Naive thymus-derived CD8-positive, alpha-beta T cell (primary cell): Measurements from ENCODE around the gene NELFCD. TPM values are rescaled to one million over a fixed set of nuclear protein-coding genes. Genes with fewer than 3 reads are reported as not detected.
"Not testable (repeated sequence)": the region's sequence is repeated elsewhere in the genome, so short reads cannot be mapped to it uniquely, and the experiment has no call there.

Experiments used
- ATAC-seq, 2 donors: fragments of 150-1000 bp; cut with Tn5 transposase in 1 of 2; sonication (Bioruptor Pico), chemical (Tn5 transposase) in 1 of 2; 1 replicate in 1 of 2; 2 replicates in 1 of 2; pipeline ENCODE4 v1.10.0; 2021; ENCODE audit warnings: mild to moderate bottlenecking in 2 of 2, moderate library complexity in 2 of 2
- POLR2A ChIA-PET: fragments of 350-600 bp; sonication (Branson Sonifier 250); formaldehyde crosslinking; loops from one replicate; lab custom pipeline; 2021; ENCODE audit warnings: antibody characterized with exemption; lab: Charles Lee
- DNase-seq, 10 donors: peaks; one replicate each; pipeline versions ENCODE4 v3.0.0 to v3.0.0-alpha.2; 2020 to 2022
- H3K27ac Mint-ChIP-seq, 10 donors: one replicate each; pipeline ENCODE4 v1.8.0; 2020 to 2022; ENCODE audit warnings: mild to moderate bottlenecking in 10 of 10, mixed read lengths in 10 of 10, moderate library complexity in 4 of 10, inconsistent platforms in 1 of 10
- H3K27me3 Mint-ChIP-seq, 5 donors: one replicate each; pipeline ENCODE4 v1.8.0; 2021 to 2022; ENCODE audit warnings: mixed read lengths in 5 of 5
- H3K36me3 Mint-ChIP-seq, 3 donors: one replicate each; pipeline ENCODE4 v1.8.0; 2020 to 2022; ENCODE audit warnings: mixed read lengths in 3 of 3, mild to moderate bottlenecking in 2 of 3, inconsistent platforms in 1 of 3
- H3K4me1 Mint-ChIP-seq, 4 donors: one replicate each; pipeline ENCODE4 v1.8.0; 2021 to 2022; ENCODE audit warnings: mixed read lengths in 4 of 4
- H3K4me3 Mint-ChIP-seq, 10 donors: one replicate each; pipeline ENCODE4 v1.8.0; 2020 to 2022; ENCODE audit warnings: mild to moderate bottlenecking in 10 of 10, mixed read lengths in 10 of 10, moderate library complexity in 6 of 10, inconsistent platforms in 1 of 10
- H3K9me3 Mint-ChIP-seq, 9 donors: one replicate each; pipeline ENCODE4 v1.8.0; 2020 to 2022; ENCODE audit warnings: mixed read lengths in 9 of 9, mild to moderate bottlenecking in 3 of 9, inconsistent platforms in 1 of 9, moderate library complexity in 1 of 9
- polyA plus RNA-seq, 3 donors: library from polyadenylated mRNA; unstranded; fragments of 300-500 nt; fragmentation: Illumina TruSeq; gene quantifications; one replicate each; pipeline ENCODE4 v1.2.3, GENCODE V29; 2021
- total RNA-seq, 8 experiments: library from RNA in 2 of 8; stranded (reverse) in 2 of 8; gene quantifications; one replicate each; pipeline ENCODE4 v1.2.3 and lab custom pipeline; 2021 to 2026

NELFCD gene
- total and polyA plus RNA-seq, 5 experiments from 2014 or later, result 63.6 to 101 (median 76.5) TPM

GRCh38 chr20:59033616-59034165, 52.6 kb downstream of the NELFCD start:
- Mint-ChIP-seq H3K9me3 (no peaks in the 10 kb centered on the region), H3K4me1 (peaks cover 24 to 47% (median 38%) of the 10 kb centered on the region in 4 donors), H3K27ac (peak overlapping the region in 5 of 10 donors; percentile 4 to 80 (median 10)), H3K4me3 (peak overlapping the region in 5 of 10 donors; percentile 26 to 88 (median 48)), H3K27me3 (no peaks in the 10 kb centered on the region), H3K36me3 (peaks cover 8 to 70% (median 26%) of the 10 kb centered on the region in 3 donors)
- DNase-seq (no peak), ATAC-seq (no peak)
- POLR2A ChIA-PET, result interaction anchor here (1.5 to 4.1 kb wide), 5 partner anchors 8 to 1406 kb away, joined by 3 to 72 read pairs (median 12); partner anchors contain the start of gene PRELID3B

GRCh38 chr20:59035381-59035780, 54.3 kb downstream of the NELFCD start:
- DNase-seq (no peak), ATAC-seq (no peak)
- Mint-ChIP-seq H3K27ac (peak overlapping the region in 4 of 10 donors; percentile 9 to 74 (median 37)), H3K27me3 (no peaks in the 10 kb centered on the region), H3K4me3 (no peak overlapping the region), H3K4me1 (peaks cover 24 to 47% (median 38%) of the 10 kb centered on the region in 4 donors), H3K36me3 (peaks cover 8 to 64% (median 20%) of the 10 kb centered on the region in 3 donors), H3K9me3 (no peaks in the 10 kb centered on the region)
- POLR2A ChIA-PET, result no interaction called here

DNA sequence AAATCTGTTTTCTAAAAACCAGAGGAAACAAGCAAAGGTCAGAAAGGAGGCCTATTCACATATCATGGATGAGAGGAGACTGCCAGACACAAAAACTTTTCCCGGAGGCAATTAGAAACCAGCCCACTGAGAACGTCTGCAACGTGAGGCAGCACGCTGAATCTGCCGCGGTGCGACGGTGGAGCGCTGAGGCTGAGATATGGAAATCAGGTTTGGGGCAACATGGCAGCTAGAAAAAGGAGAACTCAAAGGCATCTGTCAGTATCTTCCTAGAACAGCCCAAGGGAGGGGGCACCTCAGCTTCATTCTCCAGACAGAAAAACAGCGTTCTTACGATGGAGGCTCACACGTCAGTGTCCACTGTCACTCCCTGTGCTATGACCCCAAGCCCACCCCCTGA, 56.3 kb downstream of the NELFCD start:
- H3K4me3 Mint-ChIP-seq, result no peak overlapping the region
- peaks cover 26 to 52% (median 42%) of the 10 kb centered on the region in 4 donors for H3K4me1 Mint-ChIP-seq
- peak overlapping the region in 2 of 10 donors; percentile 28 to 42 for H3K27ac Mint-ChIP-seq
- no peak for ATAC-seq
- no peaks in the 10 kb centered on the region for H3K9me3 Mint-ChIP-seq
- DNase-seq, result no peak
- H3K36me3 Mint-ChIP-seq, result peaks cover 8 to 65% (median 20%) of the 10 kb centered on the region in 3 donors
- H3K27me3 Mint-ChIP-seq, result no peaks in the 10 kb centered on the region
- POLR2A ChIA-PET, result no interaction called here

- Mint-ChIP-seq H3K4me3 (peak overlapping the region in 3 of 10 donors; percentile 5 to 39 (median 10)), H3K27ac (peak overlapping the region in 4 of 10 donors; percentile 24 to 66 (median 42)), H3K4me1 (peaks cover 26 to 60% (median 50%) of the 10 kb centered on the region in 4 donors), H3K9me3 (no peaks in the 10 kb centered on the region), H3K27me3 (no peaks in the 10 kb centered on the region), H3K36me3 (peaks cover 8 to 57% (median 20%) of the 10 kb centered on the region in 3 donors)
- POLR2A ChIA-PET, result no interaction called here
- ATAC-seq, result no peak
- no peak for DNase-seq
These were observed 58.2 kb downstream of the NELFCD start for GRCh38 chr20:59039233-59039632.

DNA sequence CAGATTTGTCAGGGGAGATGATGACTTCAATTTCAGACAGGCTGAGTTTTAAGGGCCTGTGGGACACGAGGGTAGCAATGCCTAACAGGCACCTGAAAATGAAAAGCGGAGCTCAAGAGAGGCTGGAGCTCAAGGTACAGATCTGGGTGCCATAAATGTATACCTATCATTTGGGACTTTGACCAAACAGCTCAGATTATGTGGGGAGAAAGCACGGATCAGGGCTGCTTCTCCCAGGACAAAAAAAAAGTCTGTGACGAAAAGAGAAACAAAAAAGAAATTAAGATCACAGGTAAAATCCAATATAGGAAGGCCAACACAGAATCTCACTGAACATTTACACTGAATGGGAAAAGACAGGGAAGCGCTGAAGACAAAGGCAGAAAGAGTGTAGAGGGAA, 59.6 kb downstream of the NELFCD start:
- Mint-ChIP-seq H3K9me3 (no peaks in the 10 kb centered on the region), H3K36me3 (peaks cover 4 to 45% (median 12%) of the 10 kb centered on the region in 3 donors), H3K4me3 (peak overlapping the region; percentile 63 to 94 (median 86)), H3K27ac (peak overlapping the region in 9 of 10 donors; percentile 29 to 90 (median 40)), H3K4me1 (peaks cover 23 to 62% (median 54%) of the 10 kb centered on the region in 4 donors), H3K27me3 (no peaks in the 10 kb centered on the region)
- POLR2A ChIA-PET, result interaction anchor here (3.9 kb wide), 1 partner anchor 8 kb away, joined by 68 read pairs; the partner anchor contains the start of gene ATP5F1E
- no peak for DNase-seq
- ATAC-seq, result no peak

GRCh38 chr20:59041487-59041886, 60.4 kb downstream of the NELFCD start:
- ATAC-seq, H3K27me3 Mint-ChIP-seq, H3K9me3 Mint-ChIP-seq, DNase-seq: not testable (repeated sequence)
- POLR2A ChIA-PET, result interaction anchor here (1.0 to 3.9 kb wide), 4 partner anchors 9 to 152 kb away, joined by 3 to 68 read pairs (median 6); partner anchors contain the start of genes ATP5F1E and NELFCD
- peak overlapping the region; percentile 63 to 94 (median 86) for H3K4me3 Mint-ChIP-seq
- peaks cover 0 to 37% (median 8%) of the 10 kb centered on the region in 3 donors for H3K36me3 Mint-ChIP-seq
- H3K4me1 Mint-ChIP-seq, result peaks cover 23 to 62% (median 54%) of the 10 kb centered on the region in 4 donors
- peak overlapping the region in 7 of 10 donors; percentile 21 to 91 (median 60) for H3K27ac Mint-ChIP-seq

DNA sequence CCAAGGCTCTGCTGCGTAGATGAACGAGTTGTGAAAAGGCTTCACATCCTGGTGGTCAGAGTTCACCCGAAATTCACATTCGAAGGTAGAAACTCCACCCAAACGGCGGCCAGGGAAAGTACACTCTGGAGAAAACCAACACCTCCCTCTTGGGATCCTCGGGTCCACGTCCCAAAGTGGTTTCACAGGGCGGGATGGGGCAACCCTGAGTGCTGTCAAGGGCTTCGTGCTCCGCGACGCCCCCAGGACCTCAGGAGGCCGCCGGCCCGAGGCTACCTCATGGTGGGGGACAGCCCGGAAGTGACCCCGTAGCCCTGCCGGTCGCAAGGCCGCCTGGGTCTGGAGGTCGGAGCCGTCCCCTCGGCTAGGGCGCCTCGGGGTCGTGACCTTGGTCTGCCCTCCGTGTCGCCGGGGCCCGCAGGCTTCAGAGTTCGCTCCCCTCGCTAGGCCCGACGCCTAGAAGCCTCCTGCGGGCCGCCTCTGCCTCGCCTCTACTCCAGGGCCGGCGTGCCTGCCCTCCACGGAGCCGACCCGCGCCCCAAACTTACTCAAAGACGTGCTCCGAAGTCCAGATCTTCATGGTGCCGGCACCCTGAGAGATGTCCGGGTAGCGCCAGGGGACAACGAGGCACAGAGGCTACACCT, 61.2 kb downstream of the NELFCD start, which contains the start of gene PRELID3B:
TSS of gene PRELID3B (minus strand) at position 636 of the 645 bp plus-strand sequence. CDS start at position 580, 56 bp downstream.
- peaks cover 0 to 29% (median 8%) of the 10 kb centered on the region in 3 donors for H3K36me3 Mint-ChIP-seq
- POLR2A ChIA-PET, result interaction anchor here (1.0 to 3.9 kb wide), 9 partner anchors 8 to 153 kb away, joined by 3 to 68 read pairs (median 5); partner anchors contain the start of genes ATP5F1E and NELFCD
- H3K27me3 Mint-ChIP-seq, result no peaks in the 10 kb centered on the region
- peak in 5 of 10 donors; percentile 21 to 65 (median 26) for DNase-seq
- H3K27ac Mint-ChIP-seq, result peak within 1 kb of the TSS; percentile 81 to 98 (median 94)
- H3K4me1 Mint-ChIP-seq, result peaks cover 20 to 56% (median 51%) of the 10 kb centered on the region in 4 donors
- H3K4me3 Mint-ChIP-seq, result peak within 1 kb of the TSS; percentile 63 to 94 (median 90)
- H3K9me3 Mint-ChIP-seq, result no peaks in the 10 kb centered on the region
- peak; percentile 33 to 42 for ATAC-seq

GRCh38 chr20:59042796-59043631, 62.0 kb downstream of the NELFCD start:
- peaks cover 0 to 21% (median under 1%) of the 10 kb centered on the region in 3 donors for H3K36me3 Mint-ChIP-seq
- ATAC-seq (peak; percentile 96), DNase-seq (peak; percentile 88 to 96 (median 94))
- H3K27me3 Mint-ChIP-seq, result peaks cover 0 to 3% (median 0%) of the 10 kb centered on the region in 5 donors
- peak overlapping the region; percentile 81 to 98 (median 94) for H3K27ac Mint-ChIP-seq
- POLR2A ChIA-PET, result interaction anchor here (0.9 to 3.9 kb wide), 12 partner anchors 8 to 1424 kb away, joined by 3 to 68 read pairs (median 4); partner anchors contain the start of genes ATP5F1E and NELFCD
- peak overlapping the region; percentile 63 to 94 (median 90) for H3K4me3 Mint-ChIP-seq
- H3K4me1 Mint-ChIP-seq, result peaks cover 22 to 55% (median 49%) of the 10 kb centered on the region in 4 donors
- no peaks in the 10 kb centered on the region for H3K9me3 Mint-ChIP-seq

DNA sequence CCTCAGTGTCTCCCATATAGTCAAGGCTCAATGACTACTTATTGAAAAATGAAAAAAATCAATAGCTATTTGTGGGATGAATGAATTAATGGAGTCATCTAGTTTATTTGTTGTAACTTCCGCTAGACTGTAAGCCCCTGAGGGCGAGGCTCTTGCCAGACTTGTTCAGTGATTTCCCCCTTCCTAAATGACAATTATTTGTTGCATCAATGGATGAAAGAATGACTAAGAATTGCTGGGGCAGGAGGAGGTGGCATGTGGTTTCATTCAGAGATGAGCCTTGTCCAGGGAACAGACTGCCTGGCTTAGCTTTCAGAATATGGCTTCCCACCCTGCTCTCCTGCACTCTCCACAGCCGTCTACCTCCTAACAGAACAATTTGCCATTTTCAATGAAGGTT, 62.6 kb downstream of the NELFCD start:
- Mint-ChIP-seq H3K4me3 (peak overlapping the region; percentile 63 to 92 (median 85)), H3K9me3 (no peaks in the 10 kb centered on the region), H3K27me3 (peaks cover 0 to 4% (median 0%) of the 10 kb centered on the region in 5 donors), H3K36me3 (peaks cover 0 to 16% (median 0%) of the 10 kb centered on the region in 3 donors), H3K4me1 (peaks cover 23 to 54% (median 47%) of the 10 kb centered on the region in 4 donors), H3K27ac (peak overlapping the region; percentile 70 to 98 (median 89))
- POLR2A ChIA-PET, result interaction anchor here (0.9 to 3.9 kb wide), 10 partner anchors 11 to 1425 kb away, joined by 3 to 68 read pairs (median 4); partner anchors contain the start of genes ATP5F1E and NELFCD
- no peak for DNase-seq
- no peak for ATAC-seq

GRCh38 chr20:59044295-59044694, 63.2 kb downstream of the NELFCD start:
- no peak for DNase-seq
- POLR2A ChIA-PET, result interaction anchor here (1.1 to 1.9 kb wide), 2 partner anchors 153 to 177 kb away, joined by 5 to 7 read pairs; no protein-coding TSS in a partner anchor
- Mint-ChIP-seq H3K9me3 (no peaks in the 10 kb centered on the region), H3K27ac (peak overlapping the region in 8 of 10 donors; percentile 38 to 98 (median 86)), H3K36me3 (peaks cover 0 to 13% (median 0%) of the 10 kb centered on the region in 3 donors), H3K27me3 (peaks cover 0 to 4% (median under 1%) of the 10 kb centered on the region in 5 donors), H3K4me3 (peak overlapping the region in 1 of 10 donors; percentile 63), H3K4me1 (peaks cover 20 to 49% (median 42%) of the 10 kb centered on the region in 4 donors)
- ATAC-seq, result no peak
